Ishikawa (cell line): ENCODE measurements around the gene CWC27.

ENCODE experiments used
- CEBPB ChIP-seq: IDR thresholded peaks from 2 replicates; pipeline ENCODE4 v1.6.1; 2012
- EP300 ChIP-seq: IDR thresholded peaks from 2 replicates; pipeline ENCODE4 v1.6.1; 2012; ENCODE audit warnings: borderline replicate concordance
- MAX ChIP-seq: IDR thresholded peaks from 2 replicates; pipeline ENCODE4 v1.6.1; 2012
- RAD21 ChIP-seq: IDR thresholded peaks from 2 replicates; pipeline ENCODE4 v1.6.1; 2012; ENCODE audit warnings: low read depth
- TAF1 ChIP-seq: IDR thresholded peaks from 2 replicates; pipeline ENCODE4 v1.6.1; 2012; ENCODE audit warnings: low read depth, mild to moderate bottlenecking
- TEAD4 ChIP-seq: IDR thresholded peaks from 2 replicates; pipeline ENCODE4 v1.6.1; 2012
- YY1 ChIP-seq: IDR thresholded peaks from 2 replicates; pipeline ENCODE4 v1.6.1; 2012; ENCODE audit warnings: low read depth

- TF ChIP-seq CEBPB: no peak
- TF ChIP-seq YY1: no peak
- TF ChIP-seq TAF1: no peak
- TF ChIP-seq RAD21: no peak
- no peak for TF ChIP-seq MAX
- no peak for TF ChIP-seq EP300
- no peak for TF ChIP-seq TEAD4
Observed at GRCh38 chr5:65026816-65027548, 258.3 kb downstream of the CWC27 start.
